ENCODE measurements around the gene ACVR1. TPM values are rescaled to one million over a fixed set of nuclear protein-coding genes. Genes with fewer than 3 reads are reported as not detected.

The ACVR1 gene
- total RNA-seq, 2 experiments from 2014 or later, result 6.4 to 7.1 TPM

- Mint-ChIP-seq H3K27me3 (no peaks in the 10 kb centered on the region), H3K36me3 (peaks cover 18% of the 10 kb centered on the region)
These were observed 66.1 kb downstream of the ACVR1 start for GRCh38 chr2:157810037-157810436.

GRCh38 chr2:157809212-157809611 is 66.9 kb downstream of the ACVR1 start:
- Mint-ChIP-seq H3K36me3 (peaks cover 18% of the 10 kb centered on the region), H3K27ac (no peak overlapping the region), H3K4me1 (peaks cover 9% of the 10 kb centered on the region), H3K4me3 (no peak overlapping the region), H3K27me3 (no peaks in the 10 kb centered on the region), H3K9me3 (no peaks in the 10 kb centered on the region)
- DNase-seq, result no peak

More at GRCh38 chr2:157810037-157810436, 66.1 kb downstream of the ACVR1 start:
- H3K27ac Mint-ChIP-seq, result no peak overlapping the region
- peaks cover 9% of the 10 kb centered on the region for H3K4me1 Mint-ChIP-seq
- H3K9me3 Mint-ChIP-seq, result no peaks in the 10 kb centered on the region
- no peak overlapping the region for H3K4me3 Mint-ChIP-seq
- DNase-seq, result no peak

GRCh38 chr2:157808421-157808820 is 67.7 kb downstream of the ACVR1 start:
- Mint-ChIP-seq H3K4me3 (no peak overlapping the region), H3K27ac (no peak overlapping the region), H3K36me3 (peaks cover 18% of the 10 kb centered on the region), H3K27me3 (no peaks in the 10 kb centered on the region), H3K9me3 (no peaks in the 10 kb centered on the region), H3K4me1 (peaks cover 9% of the 10 kb centered on the region)
- no peak for DNase-seq

- peaks cover 4% of the 10 kb centered on the region for H3K4me1 Mint-ChIP-seq
- H3K9me3 Mint-ChIP-seq, result no peaks in the 10 kb centered on the region
- H3K27me3 Mint-ChIP-seq, result no peaks in the 10 kb centered on the region
- DNase-seq, result no peak
- H3K36me3 Mint-ChIP-seq, result peaks cover 20% of the 10 kb centered on the region
- H3K27ac Mint-ChIP-seq, result no peak overlapping the region
- no peak overlapping the region for H3K4me3 Mint-ChIP-seq
These were observed 69.6 kb downstream of the ACVR1 start for GRCh38 chr2:157806426-157807077.

GRCh38 chr2:157805519-157805918 is 70.6 kb downstream of the ACVR1 start:
- H3K27me3 Mint-ChIP-seq, result no peaks in the 10 kb centered on the region
- H3K4me1 Mint-ChIP-seq, result no peaks in the 10 kb centered on the region
- H3K4me3 Mint-ChIP-seq, result no peak overlapping the region
- no peak overlapping the region for H3K27ac Mint-ChIP-seq
- no peaks in the 10 kb centered on the region for H3K9me3 Mint-ChIP-seq
- DNase-seq, result no peak
- peaks cover 16% of the 10 kb centered on the region for H3K36me3 Mint-ChIP-seq

GRCh38 chr2:157804355-157804754 is 71.8 kb downstream of the ACVR1 start:
- Mint-ChIP-seq H3K9me3 (no peaks in the 10 kb centered on the region), H3K36me3 (peaks cover 16% of the 10 kb centered on the region), H3K4me1 (no peaks in the 10 kb centered on the region), H3K27me3 (no peaks in the 10 kb centered on the region), H3K4me3 (no peak overlapping the region), H3K27ac (no peak overlapping the region)
- no peak for DNase-seq

GRCh38 chr2:157803952-157804351 is 72.2 kb downstream of the ACVR1 start:
- no peaks in the 10 kb centered on the region for H3K9me3 Mint-ChIP-seq
- H3K4me1 Mint-ChIP-seq, result no peaks in the 10 kb centered on the region
- no peaks in the 10 kb centered on the region for H3K27me3 Mint-ChIP-seq
- peaks cover 15% of the 10 kb centered on the region for H3K36me3 Mint-ChIP-seq
- no peak overlapping the region for H3K27ac Mint-ChIP-seq
- no peak overlapping the region for H3K4me3 Mint-ChIP-seq
- DNase-seq, result no peak

GRCh38 chr2:157803476-157803875 is 72.7 kb downstream of the ACVR1 start:
- Mint-ChIP-seq H3K9me3 (no peaks in the 10 kb centered on the region), H3K4me3 (no peak overlapping the region), H3K36me3 (peaks cover 15% of the 10 kb centered on the region), H3K4me1 (no peaks in the 10 kb centered on the region), H3K27me3 (no peaks in the 10 kb centered on the region), H3K27ac (no peak overlapping the region)
- no peak for DNase-seq

GRCh38 chr2:157800838-157801495 is 75.2 kb downstream of the ACVR1 start:
- no peaks in the 10 kb centered on the region for H3K27me3 Mint-ChIP-seq
- DNase-seq, result no peak
- no peaks in the 10 kb centered on the region for H3K9me3 Mint-ChIP-seq
- H3K27ac Mint-ChIP-seq, result no peak overlapping the region
- no peaks in the 10 kb centered on the region for H3K4me1 Mint-ChIP-seq
- no peak overlapping the region for H3K4me3 Mint-ChIP-seq
- peaks cover 10% of the 10 kb centered on the region for H3K36me3 Mint-ChIP-seq

GRCh38 chr2:157793053-157793612 is 83.0 kb downstream of the ACVR1 start:
- Mint-ChIP-seq H3K27ac (no peak overlapping the region), H3K27me3 (no peaks in the 10 kb centered on the region), H3K9me3 (no peaks in the 10 kb centered on the region), H3K4me3 (no peak overlapping the region), H3K4me1 (peaks cover 12% of the 10 kb centered on the region), H3K36me3 (peaks cover 5% of the 10 kb centered on the region)
- DNase-seq, result no peak

GRCh38 chr2:157792335-157793052 is 83.6 kb downstream of the ACVR1 start:
- H3K9me3 Mint-ChIP-seq, result no peaks in the 10 kb centered on the region
- H3K27me3 Mint-ChIP-seq, result no peaks in the 10 kb centered on the region
- H3K4me1 Mint-ChIP-seq, result peaks cover 12% of the 10 kb centered on the region
- no peak overlapping the region for H3K27ac Mint-ChIP-seq
- DNase-seq, result no peak
- no peak overlapping the region for H3K4me3 Mint-ChIP-seq
- H3K36me3 Mint-ChIP-seq, result peaks cover 4% of the 10 kb centered on the region

GRCh38 chr2:157790780-157791179 is 85.3 kb downstream of the ACVR1 start:
- Mint-ChIP-seq H3K27me3 (no peaks in the 10 kb centered on the region), H3K27ac (no peak overlapping the region), H3K4me3 (no peak overlapping the region), H3K9me3 (no peaks in the 10 kb centered on the region), H3K36me3 (peaks cover 4% of the 10 kb centered on the region), H3K4me1 (peaks cover 12% of the 10 kb centered on the region)
- no peak for DNase-seq

GRCh38 chr2:157789933-157790511 is 86.1 kb downstream of the ACVR1 start:
- DNase-seq, result no peak
- Mint-ChIP-seq H3K4me3 (no peak overlapping the region), H3K27ac (no peak overlapping the region), H3K27me3 (no peaks in the 10 kb centered on the region), H3K4me1 (peaks cover 12% of the 10 kb centered on the region), H3K9me3 (no peaks in the 10 kb centered on the region), H3K36me3 (peaks cover 4% of the 10 kb centered on the region)

GRCh38 chr2:157789256-157789655 is 86.9 kb downstream of the ACVR1 start:
- peaks cover 4% of the 10 kb centered on the region for H3K36me3 Mint-ChIP-seq
- peaks cover 16% of the 10 kb centered on the region for H3K4me1 Mint-ChIP-seq
- no peak for DNase-seq
- H3K4me3 Mint-ChIP-seq, result no peak overlapping the region
- no peaks in the 10 kb centered on the region for H3K9me3 Mint-ChIP-seq
- H3K27ac Mint-ChIP-seq, result no peak overlapping the region
- H3K27me3 Mint-ChIP-seq, result no peaks in the 10 kb centered on the region

- no peaks in the 10 kb centered on the region for H3K9me3 Mint-ChIP-seq
- H3K4me3 Mint-ChIP-seq, result no peak overlapping the region
- H3K4me1 Mint-ChIP-seq, result peaks cover 22% of the 10 kb centered on the region
- peaks cover 4% of the 10 kb centered on the region for H3K36me3 Mint-ChIP-seq
- no peak for DNase-seq
- H3K27me3 Mint-ChIP-seq, result no peaks in the 10 kb centered on the region
- no peak overlapping the region for H3K27ac Mint-ChIP-seq
These were observed 87.9 kb downstream of the ACVR1 start for GRCh38 chr2:157788201-157788600.

Data from activated naive CD8-positive, alpha-beta T cell treated with anti-CD3 and anti-CD28 coated beads for 36 hours (primary cell).